OCI-LY3 (cell line): Measurements from ENCODE around the gene FNBP1L.

ENCODE experiments used
- H2AFZ ChIP-seq: fragments of 200-600, 300-600 bp; shearing (Covaris generic); 2 replicates; pipeline ENCODE4 v1.6.0; 2014; ENCODE audit warnings: antibody characterized with exemption, low read depth, low read length
- H3K27ac ChIP-seq: fragments of 200-600, 300-600 bp; sonication (generic); 2 replicates; pipeline ENCODE4 v1.5.1; 2014; ENCODE audit warnings: mild to moderate bottlenecking, low read length, moderate library complexity, mixed read lengths
- H3K27me3 ChIP-seq: fragments of 200-600, 300-600 bp; sonication (generic); 2 replicates; pipeline ENCODE4 v1.6.1; 2014; ENCODE audit warnings: low read depth, low read length, mixed read lengths
- H3K36me3 ChIP-seq: fragments of 200-600, 300-600 bp; sonication (generic); replicated peaks from 2 replicates; pipeline ENCODE3; 2014; ENCODE audit warnings: low read depth, low read length, mixed read lengths
- H3K4me1 ChIP-seq: fragments of 300-600, 200-600 bp; sonication (generic); 2 replicates; pipeline ENCODE4 v1.6.1; 2014; ENCODE audit warnings: low read length, mixed read lengths
- H3K4me2 ChIP-seq: fragments of 200-600, 300-600 bp; sonication (generic); 2 replicates; pipeline ENCODE4 v1.6.1; 2014; ENCODE audit warnings: low read length, mixed read lengths
- H3K4me3 ChIP-seq: fragments of 300-600, 200-600 bp; sonication (generic); 2 replicates; pipeline ENCODE4 v1.5.1; 2014; ENCODE audit warnings: antibody characterized with exemption, mild to moderate bottlenecking, low read length, moderate library complexity
- H3K79me2 ChIP-seq: fragments of 300-600, 200-600 bp; shearing (Covaris generic); 2 replicates; pipeline ENCODE4 v1.6.1; 2014; ENCODE audit warnings: mild to moderate bottlenecking, low read length, mixed read lengths
- H3K9ac ChIP-seq: fragments of 300-600, 200-600 bp; shearing (Covaris generic); 2 replicates; pipeline ENCODE4 v1.6.0; 2014; ENCODE audit warnings: mild to moderate bottlenecking, low read length, moderate library complexity
- H3K9me3 ChIP-seq: fragments of 200-600, 300-600 bp; shearing (Covaris generic); 2 replicates; pipeline ENCODE4 v1.6.1; 2014; ENCODE audit warnings: low read length, mixed read lengths; ENCODE audit not compliant: insufficient read depth
- H4K20me1 ChIP-seq: fragments of 200-600, 300-600 bp; sonication (generic); 2 replicates; pipeline ENCODE4 v1.6.1; 2016; ENCODE audit warnings: low read length, mixed read lengths; ENCODE audit not compliant: insufficient read depth
- CTCF ChIP-seq: fragments of 200-600, 300-600 bp; sonication (generic); IDR thresholded peaks from 2 replicates; pipeline ENCODE4 v1.5.1; 2014; ENCODE audit warnings: antibody characterized with exemption, low read length, low read depth
- EZH2phosphoT487 ChIP-seq: fragments of 200-600 bp; shearing (Covaris generic); IDR thresholded peaks from 2 replicates; pipeline ENCODE4 v1.6.1; 2018; ENCODE audit warnings: antibody characterized with exemption, mixed run types, low read depth

The FNBP1L gene

GRCh38 chr1:93447481-93448291 is at the start of gene FNBP1L:
TSS of gene FNBP1L (plus strand) at chr1:93448118. CDS start at chr1:93448282, 164 bp downstream.
- Histone ChIP-seq H3K9ac (peak within 1 kb of the TSS; percentile 71), H3K4me2 (peak within 1 kb of the TSS; percentile 86), H3K4me3 (peak within 1 kb of the TSS; percentile 80), H3K4me1 (peaks cover 15% of the 10 kb centered on the region), H3K27ac (no peak within 1 kb of the TSS; the same call in 1 of the 2 replicates), H3K36me3 (no peaks in the 10 kb centered on the region), H3K27me3 (no peaks in the 10 kb centered on the region), H2AFZ (peak within 1 kb of the TSS; percentile 47), H3K9me3 (no peaks in the 10 kb centered on the region), H3K79me2 (peaks cover 31% of the 10 kb centered on the region), H4K20me1 (peaks cover 10% of the 10 kb centered on the region; the same call in 1 of the 2 replicates)
- no peak for TF ChIP-seq EZH2phosphoT487
- TF ChIP-seq CTCF: no peak

- no peaks in the 10 kb centered on the region for H3K36me3 ChIP-seq
- H4K20me1 ChIP-seq: no peaks in the 10 kb centered on the region
- no peak overlapping the region for H3K4me3 ChIP-seq
- no peaks in the 10 kb centered on the region for H3K9me3 ChIP-seq
- no peaks in the 10 kb centered on the region for H3K79me2 ChIP-seq
- H3K4me1 ChIP-seq: no peaks in the 10 kb centered on the region
- no peaks in the 10 kb centered on the region for H3K27me3 ChIP-seq
- no peak for TF ChIP-seq EZH2phosphoT487
- no peak for TF ChIP-seq CTCF
- H2AFZ ChIP-seq: no peak overlapping the region
- H3K9ac ChIP-seq: no peak overlapping the region
- H3K4me2 ChIP-seq: no peak overlapping the region
- H3K27ac ChIP-seq: no peak overlapping the region
These were observed 48.1 kb upstream of the FNBP1L start for GRCh38 chr1:93399781-93400180.

- Histone ChIP-seq H3K27ac (no peak overlapping the region), H3K4me3 (no peak overlapping the region), H3K27me3 (no peaks in the 10 kb centered on the region), H3K9ac (no peak overlapping the region), H4K20me1 (no peaks in the 10 kb centered on the region), H3K4me2 (no peak overlapping the region), H3K79me2 (no peaks in the 10 kb centered on the region), H3K36me3 (no peaks in the 10 kb centered on the region), H3K9me3 (no peaks in the 10 kb centered on the region), H3K4me1 (no peaks in the 10 kb centered on the region), H2AFZ (no peak overlapping the region)
- no peak for TF ChIP-seq CTCF
- TF ChIP-seq EZH2phosphoT487: no peak
These were observed 39.7 kb upstream of the FNBP1L start for GRCh38 chr1:93408203-93408602.

- no peaks in the 10 kb centered on the region for H3K9me3 ChIP-seq
- no peak for TF ChIP-seq CTCF
- TF ChIP-seq EZH2phosphoT487: no peak
- no peak overlapping the region for H3K9ac ChIP-seq
- no peak overlapping the region for H3K4me3 ChIP-seq
- no peak overlapping the region for H3K4me2 ChIP-seq
- H3K27me3 ChIP-seq: no peaks in the 10 kb centered on the region
- H3K4me1 ChIP-seq: peaks cover 11% of the 10 kb centered on the region
- H3K79me2 ChIP-seq: no peaks in the 10 kb centered on the region
- no peak overlapping the region for H2AFZ ChIP-seq
- H4K20me1 ChIP-seq: no peaks in the 10 kb centered on the region
- no peaks in the 10 kb centered on the region for H3K36me3 ChIP-seq
- no peak overlapping the region for H3K27ac ChIP-seq
These were observed 36.9 kb upstream of the FNBP1L start for GRCh38 chr1:93411000-93411399.
